SJSA1 (cell line): Measurements from ENCODE around the gene TBCEL. TPM values are rescaled to one million over a fixed set of nuclear protein-coding genes. Genes with fewer than 3 reads are reported as not detected.
A peak's percentile ranks its signal among the peaks of the same experiment; 100 is the strongest.

Experiments
- DNase-seq, 2 experiments: peaks; one replicate each; pipeline ENCODE4 v3.0.0-alpha.2; 2015 to 2020; ENCODE audit warnings: low spot score in 2 of 2, low read depth in 1 of 2
- H3K27ac ChIP-seq: fragments of 250-450 bp; sonication (Bioruptor Pico); 2 replicates; pipeline ENCODE4 v1.5.1; 2020; ENCODE audit warnings: mild to moderate bottlenecking, moderate library complexity
- H3K27me3 ChIP-seq: fragments of 250-450 bp; sonication (Bioruptor Pico); replicated peaks from 2 replicates; pipeline ENCODE4 v1.5.1; 2020; ENCODE audit warnings: mild to moderate bottlenecking, moderate library complexity
- H3K36me3 ChIP-seq: fragments of 250-450 bp; sonication (Bioruptor Pico); 2 replicates; pipeline ENCODE4 v1.5.1; 2020; ENCODE audit warnings: mild to moderate bottlenecking
- H3K4me1 ChIP-seq: fragments of 250-450 bp; sonication (Bioruptor Pico); replicated peaks from 2 replicates; pipeline ENCODE4 v1.6.1; 2021; ENCODE audit warnings: mild to moderate bottlenecking
- H3K4me3 ChIP-seq: fragments of 250-450 bp; sonication (Bioruptor Pico); 2 replicates; pipeline ENCODE4 v1.5.1; 2020; ENCODE audit warnings: mild to moderate bottlenecking
- H3K9me3 ChIP-seq: fragments of 250-450 bp; sonication (Bioruptor Pico); replicated peaks from 2 replicates; pipeline ENCODE4 v1.5.1; 2020; ENCODE audit warnings: mild to moderate bottlenecking
- total RNA-seq: library from RNA; depleted of rRNA; stranded (reverse); fragments of >200 nt; shearing (Covaris generic); gene quantifications from 2 replicates; pipeline ENCODE4 v1.2.3, GENCODE V29; 2014; rRNA removed

TBCEL gene, protein sequence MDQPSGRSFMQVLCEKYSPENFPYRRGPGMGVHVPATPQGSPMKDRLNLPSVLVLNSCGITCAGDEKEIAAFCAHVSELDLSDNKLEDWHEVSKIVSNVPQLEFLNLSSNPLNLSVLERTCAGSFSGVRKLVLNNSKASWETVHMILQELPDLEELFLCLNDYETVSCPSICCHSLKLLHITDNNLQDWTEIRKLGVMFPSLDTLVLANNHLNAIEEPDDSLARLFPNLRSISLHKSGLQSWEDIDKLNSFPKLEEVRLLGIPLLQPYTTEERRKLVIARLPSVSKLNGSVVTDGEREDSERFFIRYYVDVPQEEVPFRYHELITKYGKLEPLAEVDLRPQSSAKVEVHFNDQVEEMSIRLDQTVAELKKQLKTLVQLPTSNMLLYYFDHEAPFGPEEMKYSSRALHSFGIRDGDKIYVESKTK
- total RNA-seq: 4.6 and 9.7 TPM in 2 replicates

DNA sequence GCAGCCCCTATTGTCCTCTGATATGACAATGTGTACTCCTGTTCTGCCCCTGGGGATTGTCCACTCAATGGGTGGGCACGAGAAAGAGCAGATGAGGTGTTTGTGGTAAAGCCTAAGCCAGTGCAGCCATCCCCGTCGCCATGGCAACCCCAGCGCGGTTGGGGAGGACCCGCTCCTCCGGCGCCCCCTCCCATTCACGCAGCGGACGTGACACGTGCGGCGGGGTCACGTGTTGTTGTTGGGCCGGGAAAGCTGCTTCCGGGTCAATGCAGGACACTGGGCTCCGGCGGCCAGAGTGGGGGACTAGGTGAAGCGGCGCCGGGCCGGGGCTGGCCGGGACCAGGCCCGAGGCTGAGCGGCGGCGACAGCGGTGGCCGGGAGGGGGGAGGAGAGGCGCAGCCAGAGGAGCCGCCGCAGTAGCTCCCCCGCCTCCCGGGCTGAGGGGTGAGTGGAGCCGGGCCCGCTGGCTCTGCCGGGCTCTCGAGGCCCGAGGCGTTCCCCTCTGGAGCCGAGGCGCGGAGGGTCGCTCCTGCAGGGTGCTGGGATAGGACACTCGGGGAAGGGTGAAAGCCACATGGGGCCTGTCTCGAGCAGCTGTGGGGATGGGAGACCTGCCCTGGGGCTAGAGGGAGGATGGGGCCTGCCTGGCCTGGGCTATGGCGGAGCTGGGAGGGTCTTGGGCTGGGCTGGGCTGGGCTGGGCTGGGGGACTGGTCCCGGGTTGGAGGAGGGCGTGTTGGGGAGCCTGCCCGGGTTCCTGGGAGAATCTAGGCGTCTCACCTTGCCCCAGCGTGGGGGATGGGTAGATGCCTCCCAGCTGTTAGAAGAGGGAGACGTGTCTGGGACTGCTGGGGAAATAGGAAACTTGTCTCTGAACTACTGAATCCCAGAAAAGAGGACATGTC is at the start of gene TBCEL:
Gene TBCEL (plus strand): TSS at position 255 of the 904 bp plus-strand sequence. CDS start 21,589 bp downstream, outside the sequence.
- H3K27me3 ChIP-seq: no peaks in the 10 kb centered on the region
- H3K27ac ChIP-seq: peak within 1 kb of the TSS; percentile 62
- H3K36me3 ChIP-seq: no peaks in the 10 kb centered on the region
- H3K9me3 ChIP-seq: no peaks in the 10 kb centered on the region
- peak within 1 kb of the TSS; percentile 72 for H3K4me3 ChIP-seq
- DNase-seq: peak; percentile 59 to 69
- H3K4me1 ChIP-seq: peaks cover 7% of the 10 kb centered on the region

DNA sequence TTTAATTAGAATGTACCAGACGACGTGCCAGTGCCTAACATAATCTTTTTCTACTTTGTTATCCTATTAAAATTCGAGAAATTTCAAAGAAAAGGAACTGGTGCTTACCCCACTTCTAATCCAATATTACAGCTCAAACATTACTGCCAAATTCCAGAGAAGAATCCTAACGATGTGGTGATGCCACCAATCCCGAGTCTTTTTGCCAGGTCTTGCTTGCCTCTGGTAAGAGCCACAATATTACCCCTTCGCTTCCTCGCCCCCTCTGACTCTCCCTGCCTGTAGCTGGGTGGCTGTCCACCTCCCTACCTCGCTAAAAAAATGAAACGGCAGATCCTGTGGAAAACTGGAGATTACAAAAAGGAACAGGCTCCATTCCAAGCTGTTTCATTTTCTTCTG is 49.4 kb upstream of the TBCEL start:
- Histone ChIP-seq H3K36me3 (no peaks in the 10 kb centered on the region), H3K4me3 (no peak overlapping the region), H3K4me1 (no peaks in the 10 kb centered on the region), H3K9me3 (no peaks in the 10 kb centered on the region), H3K27ac (no peak overlapping the region), H3K27me3 (no peaks in the 10 kb centered on the region)
- no peak for DNase-seq

DNA sequence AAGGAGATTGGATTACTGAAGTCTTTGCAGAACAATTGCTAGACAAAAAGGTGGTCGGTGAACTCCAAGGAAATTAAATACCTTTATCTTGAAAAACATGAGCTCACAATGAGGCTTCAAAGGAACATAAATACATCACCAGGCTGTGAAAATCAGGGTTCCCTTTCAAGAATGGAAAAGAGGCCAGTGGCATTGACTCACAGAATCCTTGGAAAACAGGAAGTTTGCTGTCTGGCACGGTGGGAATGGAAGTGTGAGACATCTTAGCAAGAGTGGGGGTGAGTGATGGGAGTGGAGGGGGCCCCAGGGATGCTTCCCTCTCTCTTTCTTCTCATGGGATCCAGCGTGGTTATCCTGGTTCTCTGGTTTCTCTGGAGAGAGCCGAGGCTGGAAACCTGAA is 48.9 kb upstream of the TBCEL start:
- no peaks in the 10 kb centered on the region for H3K27me3 ChIP-seq
- no peaks in the 10 kb centered on the region for H3K36me3 ChIP-seq
- H3K9me3 ChIP-seq: no peaks in the 10 kb centered on the region
- no peak overlapping the region for H3K27ac ChIP-seq
- no peak overlapping the region for H3K4me3 ChIP-seq
- no peaks in the 10 kb centered on the region for H3K4me1 ChIP-seq
- DNase-seq: no peak

DNA sequence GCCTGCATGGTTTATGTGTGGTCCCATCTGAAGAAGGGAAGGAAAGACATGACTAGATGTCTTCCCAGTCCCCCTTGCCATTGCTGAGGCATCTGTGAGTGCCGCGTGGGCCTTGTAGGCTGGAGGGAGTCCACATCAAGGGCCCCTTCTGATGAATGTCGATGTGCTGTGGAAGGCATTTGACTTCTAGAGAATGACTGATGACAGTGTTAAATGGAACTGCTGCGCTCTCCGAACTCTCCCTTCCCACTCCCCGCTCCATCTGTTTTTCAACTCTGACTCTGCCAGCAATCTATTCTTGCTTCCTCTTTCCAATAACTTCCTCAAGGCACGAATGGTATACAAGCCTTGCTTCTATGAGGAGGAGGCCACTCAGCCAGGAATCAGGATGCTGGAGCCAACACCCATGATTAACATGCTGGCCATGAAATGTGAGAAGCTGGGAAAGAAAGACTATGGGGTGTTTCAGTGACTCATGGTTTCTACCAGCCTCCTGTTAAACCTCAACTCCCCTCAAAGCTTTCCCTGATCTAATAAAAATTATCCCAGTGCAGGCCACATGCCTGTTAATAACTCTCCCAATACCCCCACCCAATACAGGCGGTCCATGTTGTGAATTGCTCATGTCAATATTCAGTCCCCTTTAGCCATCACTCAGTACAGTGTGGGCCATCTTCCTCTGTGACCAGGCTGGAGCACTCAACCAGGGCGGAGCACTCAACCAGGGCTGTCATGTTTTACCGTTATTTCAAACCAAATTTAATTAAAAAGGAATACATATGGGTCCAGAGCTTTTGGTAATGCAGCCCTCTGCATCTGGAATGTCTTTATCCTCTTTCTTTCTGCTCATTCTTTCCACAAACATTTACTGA is 46.4 kb upstream of the TBCEL start:
- Histone ChIP-seq H3K4me3 (no peak overlapping the region), H3K27ac (no peak overlapping the region), H3K9me3 (no peaks in the 10 kb centered on the region), H3K36me3 (no peaks in the 10 kb centered on the region), H3K4me1 (no peaks in the 10 kb centered on the region), H3K27me3 (no peaks in the 10 kb centered on the region)
- no peak for DNase-seq

DNA sequence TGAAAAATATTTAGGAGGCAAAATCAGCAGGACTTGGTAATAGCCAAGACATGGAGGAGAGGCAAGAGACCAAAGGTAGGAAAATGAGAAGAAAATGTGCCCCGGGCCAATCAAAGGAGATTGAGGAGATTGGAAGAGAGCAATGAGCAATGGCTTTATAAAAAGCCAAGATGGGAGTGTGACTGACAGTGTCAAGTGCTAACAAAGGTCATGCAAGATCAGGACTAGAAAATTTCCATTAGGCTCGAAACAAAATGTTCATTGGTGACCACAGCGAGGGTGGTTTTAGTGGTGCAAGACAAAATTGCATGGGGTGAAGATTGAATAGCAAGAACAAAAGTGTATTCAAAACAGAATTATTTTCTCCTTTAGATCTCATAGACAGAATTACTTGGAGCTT is 45.2 kb upstream of the TBCEL start:
- no peak overlapping the region for H3K27ac ChIP-seq
- H3K4me3 ChIP-seq: no peak overlapping the region
- no peaks in the 10 kb centered on the region for H3K36me3 ChIP-seq
- DNase-seq: no peak
- no peaks in the 10 kb centered on the region for H3K27me3 ChIP-seq
- no peaks in the 10 kb centered on the region for H3K4me1 ChIP-seq
- H3K9me3 ChIP-seq: no peaks in the 10 kb centered on the region

DNA sequence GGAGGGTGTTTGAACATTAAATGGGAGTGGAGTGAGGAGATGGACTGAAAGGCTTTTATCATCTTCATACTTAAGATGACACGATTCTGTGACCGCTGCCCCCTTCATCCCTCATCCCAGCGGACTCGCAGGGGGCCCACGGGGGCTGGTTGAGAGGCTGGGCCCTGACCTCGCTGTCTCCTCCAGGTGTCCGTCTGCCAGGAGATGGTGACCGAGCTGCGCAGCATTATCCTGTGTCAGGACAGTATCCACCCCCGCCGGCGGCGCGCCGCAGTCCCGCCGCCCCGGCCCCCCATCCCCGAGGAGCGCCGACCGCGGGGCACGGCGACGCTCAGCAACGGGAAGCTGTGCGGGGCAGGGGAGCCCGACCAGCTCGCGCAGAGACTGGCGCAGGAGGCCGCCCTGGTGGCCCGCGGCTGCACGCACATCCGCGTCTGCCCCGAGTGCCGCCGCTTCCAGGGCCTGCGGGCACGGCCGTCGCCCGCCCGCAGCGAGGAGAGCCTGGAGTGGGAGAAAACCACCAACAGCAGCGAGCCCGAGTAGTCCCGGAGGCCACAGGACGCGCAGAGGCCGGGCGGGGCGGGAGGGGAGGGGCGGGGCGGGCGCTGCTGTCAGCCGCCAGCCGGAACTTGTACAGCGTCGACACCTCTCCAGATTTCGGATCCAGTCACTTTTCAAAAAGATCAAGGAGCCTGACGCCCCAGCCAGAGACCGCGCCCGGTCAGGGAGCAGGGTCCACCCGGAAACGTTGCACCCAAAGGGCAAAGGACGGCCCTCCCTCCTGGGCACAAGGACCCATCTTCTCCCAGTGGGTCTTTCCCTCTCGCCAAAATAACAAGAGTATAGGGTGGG is 38.0 kb upstream of the TBCEL start:
- Histone ChIP-seq H3K27ac (no peak overlapping the region), H3K36me3 (no peaks in the 10 kb centered on the region), H3K9me3 (no peaks in the 10 kb centered on the region), H3K27me3 (no peaks in the 10 kb centered on the region), H3K4me3 (0 out of 2 replicates have a peak overlapping the region, but pooled peaks have one; percentile 14), H3K4me1 (no peaks in the 10 kb centered on the region)
- DNase-seq: peak; percentile 19 to 52

DNA sequence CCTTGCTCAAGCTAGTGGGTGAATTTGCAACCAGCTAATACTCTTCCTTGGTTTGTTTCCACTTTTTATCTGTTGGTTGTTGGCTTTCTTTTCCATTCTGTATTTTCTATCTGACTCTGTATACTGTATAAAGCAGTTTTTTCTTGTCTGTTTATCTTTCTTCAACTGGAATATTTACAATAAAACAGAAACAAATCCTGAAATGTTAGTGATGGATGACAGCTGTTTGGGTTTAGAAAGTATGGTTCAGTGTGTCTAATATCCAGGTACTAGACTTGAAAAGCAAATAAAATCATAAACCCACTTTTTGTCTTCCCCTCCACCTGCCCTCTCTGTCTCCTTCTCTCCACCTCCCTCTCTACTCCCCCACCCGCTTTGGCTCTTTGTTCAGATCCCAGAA is 35.3 kb upstream of the TBCEL start:
- H3K9me3 ChIP-seq: no peaks in the 10 kb centered on the region
- H3K27me3 ChIP-seq: no peaks in the 10 kb centered on the region
- DNase-seq: no peak
- no peak overlapping the region for H3K27ac ChIP-seq
- no peaks in the 10 kb centered on the region for H3K36me3 ChIP-seq
- no peaks in the 10 kb centered on the region for H3K4me1 ChIP-seq
- no peak overlapping the region for H3K4me3 ChIP-seq

DNA sequence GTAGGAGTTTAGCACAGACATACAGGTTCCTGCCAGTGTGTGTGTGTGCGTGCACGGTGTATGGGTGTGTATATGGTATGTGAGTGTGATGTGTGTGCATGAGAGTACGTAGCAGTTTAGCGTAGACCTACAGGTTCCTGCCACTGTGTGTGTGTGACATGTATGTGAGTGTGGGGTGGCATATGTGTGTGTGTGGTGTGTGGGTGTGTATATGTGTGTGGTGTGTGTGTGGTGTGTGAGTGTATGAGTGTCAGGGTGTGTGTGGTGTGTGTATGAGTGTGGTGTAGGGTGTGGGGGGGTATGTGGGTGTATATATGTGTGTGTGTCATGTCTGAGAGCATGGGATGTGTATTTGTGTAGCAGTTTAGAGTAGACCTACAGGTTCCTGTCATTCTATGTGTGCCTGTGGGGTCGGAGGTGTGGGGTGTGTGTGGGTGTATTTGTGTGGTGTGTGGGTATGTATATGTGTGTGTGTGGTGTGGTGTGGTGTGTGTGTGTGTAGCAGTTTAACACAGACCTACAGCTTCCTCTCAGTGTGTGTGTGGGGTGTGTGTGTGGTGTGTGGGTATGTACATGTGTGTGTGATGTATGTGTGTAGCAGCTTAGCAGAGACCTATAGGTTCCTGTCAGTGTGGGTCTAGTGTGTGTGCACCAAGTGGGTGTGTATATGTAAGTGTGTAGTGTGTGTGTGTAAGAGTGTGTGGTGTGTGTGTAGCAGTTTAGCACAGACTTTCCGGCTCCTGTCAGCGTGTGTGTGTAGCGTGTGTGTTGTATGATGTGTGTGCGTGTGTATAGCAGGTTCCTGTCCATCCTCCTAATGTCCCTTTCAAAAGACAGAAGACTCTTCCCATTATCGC is 31.8 kb upstream of the TBCEL start:
- Histone ChIP-seq H3K27me3 (no peaks in the 10 kb centered on the region), H3K4me1 (no peaks in the 10 kb centered on the region), H3K4me3 (no peak overlapping the region), H3K9me3 (no peaks in the 10 kb centered on the region), H3K27ac (no peak overlapping the region), H3K36me3 (no peaks in the 10 kb centered on the region)
- no peak for DNase-seq

DNA sequence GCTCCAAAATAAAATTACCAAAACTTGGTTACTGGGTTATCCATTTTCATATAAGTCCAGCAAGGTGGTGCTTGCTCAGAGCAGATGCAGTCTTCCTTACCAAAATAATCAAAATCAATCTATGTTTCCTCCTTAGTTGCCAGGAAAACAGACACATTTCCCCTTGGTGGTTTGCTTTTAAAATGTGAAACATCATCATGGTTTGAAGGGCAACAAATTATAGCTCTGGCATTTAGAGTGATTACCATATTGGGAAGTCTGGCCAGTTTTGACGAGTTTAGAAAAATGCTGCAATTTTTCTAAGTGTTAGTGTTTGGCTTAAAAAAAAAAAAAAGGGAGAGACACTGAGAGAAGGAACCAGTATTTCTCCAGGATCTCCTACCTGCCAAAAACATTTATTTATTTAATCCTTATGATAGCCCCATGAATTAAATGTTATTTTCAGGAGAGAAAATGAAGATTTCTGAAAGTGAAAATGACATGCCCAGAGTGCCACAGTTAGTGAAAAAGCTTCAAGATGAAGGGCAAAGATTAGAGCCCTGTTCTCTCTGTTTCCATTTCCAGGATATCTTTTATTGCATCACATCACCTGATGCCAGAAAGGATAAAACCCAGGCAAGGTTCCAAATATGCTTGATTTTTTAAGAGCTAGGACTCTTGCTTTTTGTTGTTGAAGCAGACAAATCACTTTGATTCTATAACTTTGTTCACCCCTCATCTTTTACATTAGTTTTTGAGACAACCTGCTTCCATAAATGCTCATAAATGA is 29.6 kb upstream of the TBCEL start:
- no peaks in the 10 kb centered on the region for H3K27me3 ChIP-seq
- H3K27ac ChIP-seq: no peak overlapping the region
- H3K4me3 ChIP-seq: no peak overlapping the region
- no peaks in the 10 kb centered on the region for H3K36me3 ChIP-seq
- no peak for DNase-seq
- H3K4me1 ChIP-seq: no peaks in the 10 kb centered on the region
- no peaks in the 10 kb centered on the region for H3K9me3 ChIP-seq

DNA sequence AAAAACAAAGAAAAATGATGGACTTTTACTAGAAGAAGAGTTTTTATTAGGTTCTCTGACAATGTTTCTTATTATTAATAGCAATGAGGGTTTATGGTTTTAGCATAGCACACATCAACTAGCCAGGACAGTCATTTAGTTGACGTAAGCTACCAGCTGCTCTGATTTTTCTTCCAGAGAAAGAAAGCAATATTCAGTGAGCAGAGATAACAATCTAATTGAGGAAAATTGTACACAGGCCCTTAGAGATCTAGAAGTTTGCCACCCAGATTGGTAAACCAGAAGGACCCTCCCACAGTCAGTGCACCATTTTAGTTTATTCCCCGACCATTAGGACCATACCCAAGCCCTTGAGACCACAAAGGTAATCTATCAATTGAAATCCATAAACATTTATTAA is 28.7 kb upstream of the TBCEL start:
- H3K27ac ChIP-seq: no peak overlapping the region
- no peak overlapping the region for H3K4me3 ChIP-seq
- H3K4me1 ChIP-seq: no peaks in the 10 kb centered on the region

DNA sequence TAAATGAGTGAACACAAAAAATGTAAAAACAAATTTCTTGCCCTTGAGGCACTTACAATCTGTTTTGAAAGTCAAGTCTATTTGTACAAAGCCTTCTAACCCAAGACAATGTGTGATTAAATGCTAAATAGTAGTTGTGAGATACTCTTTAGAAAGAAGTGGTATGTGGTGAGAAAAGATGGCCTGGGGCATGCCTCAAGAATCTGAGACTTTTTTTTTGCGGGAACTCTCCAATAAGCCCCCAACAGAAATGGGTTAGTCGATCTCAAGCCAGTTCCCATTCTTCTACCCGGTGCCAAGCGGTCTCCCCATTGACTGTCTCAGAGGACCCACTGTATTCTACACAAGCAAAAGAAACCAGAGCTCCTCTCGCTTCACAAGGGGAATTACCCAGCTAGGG is 26.9 kb upstream of the TBCEL start:
- H3K4me1 ChIP-seq: no peaks in the 10 kb centered on the region

More for the DNA sequence above, 28.7 kb upstream of the TBCEL start:
- DNase-seq: no peak
- Histone ChIP-seq H3K27me3 (no peaks in the 10 kb centered on the region), H3K9me3 (no peaks in the 10 kb centered on the region), H3K36me3 (no peaks in the 10 kb centered on the region)

More for the DNA sequence above, 26.9 kb upstream of the TBCEL start:
- H3K27me3 ChIP-seq: no peaks in the 10 kb centered on the region
- no peak overlapping the region for H3K4me3 ChIP-seq
- H3K9me3 ChIP-seq: no peaks in the 10 kb centered on the region
- no peak overlapping the region for H3K27ac ChIP-seq
- no peaks in the 10 kb centered on the region for H3K36me3 ChIP-seq
- DNase-seq: no peak
